H9 (cell line): ENCODE results near the gene XPC. TPM values are rescaled to one million over a fixed set of nuclear protein-coding genes. Genes with fewer than 3 reads are reported as not detected.

Experiments
- DNase-seq: peaks from one replicate; pipeline ENCODE4 v3.0.0-alpha.2; 2017
- H2AFZ ChIP-seq: one replicate; pipeline ENCODE4 v1.6.1; 2013; ENCODE audit warnings: mild to moderate bottlenecking, low read length, control low read depth, moderate library complexity
- H2AK5ac ChIP-seq: 2 replicates; pipeline ENCODE4 v1.6.1; 2013; ENCODE audit warnings: low read length, control low read depth, mixed read lengths; ENCODE audit not compliant: insufficient read length
- H2BK120ac ChIP-seq: one replicate; pipeline ENCODE4 v1.6.1; 2013; ENCODE audit warnings: low read depth, mild to moderate bottlenecking, low read length, control low read depth, inconsistent platforms; ENCODE audit not compliant: poor library complexity, severe bottlenecking
- H2BK12ac ChIP-seq: 2 replicates; pipeline ENCODE4 v1.6.1; 2013; ENCODE audit warnings: low read length, control low read depth, mixed read lengths, low read depth; ENCODE audit not compliant: insufficient read length
- H2BK15ac ChIP-seq: 2 replicates; pipeline ENCODE4 v1.6.1; 2013; ENCODE audit warnings: low read depth, low read length, control low read depth
- H2BK20ac ChIP-seq: one replicate; pipeline ENCODE4 v1.6.1; 2013; ENCODE audit warnings: low read depth, mild to moderate bottlenecking, low read length, control low read depth, inconsistent platforms; ENCODE audit not compliant: poor library complexity, severe bottlenecking
- H2BK5ac ChIP-seq: 2 replicates; pipeline ENCODE4 v1.6.1; 2013; ENCODE audit warnings: low read length, control low read depth, mixed read lengths; ENCODE audit not compliant: insufficient read length
- H3K14ac ChIP-seq: 2 replicates; pipeline ENCODE4 v1.6.1; 2013; ENCODE audit warnings: low read length, control low read depth; ENCODE audit not compliant: insufficient read depth
- H3K18ac ChIP-seq: 2 replicates; pipeline ENCODE4 v1.6.1; 2013; ENCODE audit warnings: low read depth, mild to moderate bottlenecking, mixed read lengths, low read length, control low read depth; ENCODE audit not compliant: insufficient read length
- H3K23ac ChIP-seq: 2 replicates; pipeline ENCODE4 v1.6.1; 2013; ENCODE audit warnings: low read length, control low read depth, mixed read lengths, low read depth; ENCODE audit not compliant: insufficient read length
- H3K23me2 ChIP-seq: 2 replicates; pipeline ENCODE4 v1.6.1; 2013; ENCODE audit warnings: low read depth, mild to moderate bottlenecking, mixed read lengths, low read length, control low read depth; ENCODE audit not compliant: insufficient read length, poor library complexity, severe bottlenecking
- H3K27ac ChIP-seq: 2 replicates; pipeline ENCODE4 v1.5.1; 2013; ENCODE audit warnings: low read length, control low read depth, mixed read lengths, low read depth; ENCODE audit not compliant: insufficient read length
- H3K27me3 ChIP-seq: 2 replicates; pipeline ENCODE4 v1.6.1; 2013; ENCODE audit warnings: low read length, control low read depth, inconsistent platforms; ENCODE audit not compliant: insufficient read depth
- H3K4ac ChIP-seq: 2 replicates; pipeline ENCODE4 v1.6.1; 2013; ENCODE audit warnings: low read depth, mild to moderate bottlenecking, control low read depth, inconsistent platforms, low read length, moderate library complexity
- H3K4me1 ChIP-seq: 2 replicates; pipeline ENCODE4 v1.6.1; 2013; ENCODE audit warnings: low read length, control low read depth, inconsistent platforms; ENCODE audit not compliant: insufficient read depth
- H3K4me2 ChIP-seq: 2 replicates; pipeline ENCODE4 v1.6.1; 2013; ENCODE audit warnings: low read length, control low read depth, mixed read lengths; ENCODE audit not compliant: insufficient read length, insufficient read depth
- H3K56ac ChIP-seq: 2 replicates; pipeline ENCODE4 v1.6.1; 2013; ENCODE audit warnings: low read depth, mild to moderate bottlenecking, mixed read lengths, low read length, control low read depth; ENCODE audit not compliant: insufficient read length
- H3K79me1 ChIP-seq: 2 replicates; pipeline ENCODE4 v1.6.1; 2013; ENCODE audit warnings: low read depth, mild to moderate bottlenecking, moderate library complexity, low read length, control low read depth, inconsistent platforms; ENCODE audit not compliant: insufficient read depth, poor library complexity, severe bottlenecking
- H3K79me2 ChIP-seq: 2 replicates; pipeline ENCODE4 v1.6.1; 2013; ENCODE audit warnings: low read length, control low read depth, inconsistent platforms; ENCODE audit not compliant: insufficient read depth
- H3K9ac ChIP-seq: 2 replicates; pipeline ENCODE4 v1.6.1; 2013; ENCODE audit warnings: low read length, control low read depth, mixed read lengths; ENCODE audit not compliant: insufficient read length; ENCODE audit errors: extremely low read depth
- H3K9me3 ChIP-seq: one replicate; pipeline ENCODE4 v1.6.1; 2013; ENCODE audit warnings: low read depth, low read length, inconsistent platforms; ENCODE audit not compliant: control insufficient read depth
- H3T11ph ChIP-seq: one replicate; pipeline ENCODE4 v1.6.1; 2013; ENCODE audit warnings: mild to moderate bottlenecking, low read length, control low read depth, inconsistent platforms
- H4K20me1 ChIP-seq: one replicate; pipeline ENCODE4 v1.6.1; 2013; ENCODE audit not compliant: control insufficient read depth, insufficient read length, insufficient read depth
- H4K5ac ChIP-seq: 2 replicates; pipeline ENCODE4 v1.6.1; 2013; ENCODE audit warnings: low read depth, mild to moderate bottlenecking, mixed read lengths, low read length, control low read depth; ENCODE audit not compliant: insufficient read length
- H4K8ac ChIP-seq: replicated peaks from 2 replicates; pipeline ENCODE4 v1.6.1; 2013; ENCODE audit warnings: low read length, control low read depth, mixed read lengths, low read depth; ENCODE audit not compliant: insufficient read length
- H4K91ac ChIP-seq: 2 replicates; pipeline ENCODE4 v1.6.1; 2013; ENCODE audit warnings: low read depth, mild to moderate bottlenecking, moderate library complexity, mixed read lengths, low read length, control low read depth; ENCODE audit not compliant: insufficient read length
- H3K27ac Mint-ChIP-seq, 3 experiments: 2 replicates in 2 of 3; 3 replicates in 1 of 3; pipeline ENCODE4 v1.8.0; 2020 to 2021; ENCODE audit warnings: mixed read lengths in 3 of 3, mild to moderate bottlenecking in 1 of 3, moderate library complexity in 1 of 3
- H3K27me3 Mint-ChIP-seq: 2 replicates; pipeline ENCODE4 v1.8.0; 2021; ENCODE audit warnings: low read depth, mild to moderate bottlenecking, moderate library complexity, mixed read lengths
- H3K36me3 Mint-ChIP-seq, 3 experiments: 2 replicates in 2 of 3; 3 replicates in 1 of 3; pipeline ENCODE4 v1.8.0; 2020 to 2021; ENCODE audit warnings: low read depth in 3 of 3, mixed read lengths in 3 of 3; ENCODE audit not compliant: insufficient read depth in 1 of 3
- H3K4me1 Mint-ChIP-seq, 2 experiments: 2 replicates each; pipeline ENCODE4 v1.8.0; 2020; ENCODE audit warnings: mixed read lengths in 2 of 2
- H3K4me3 Mint-ChIP-seq, 2 experiments: 2 replicates in 1 of 2; 3 replicates in 1 of 2; pipeline ENCODE4 v1.8.0; 2020 to 2021; ENCODE audit warnings: mild to moderate bottlenecking in 2 of 2, mixed read lengths in 2 of 2, moderate library complexity in 1 of 2
- H3K9me3 Mint-ChIP-seq, 2 experiments: 2 replicates in 1 of 2; 3 replicates in 1 of 2; pipeline ENCODE4 v1.8.0; 2020; ENCODE audit warnings: mild to moderate bottlenecking in 2 of 2, mixed read lengths in 2 of 2, moderate library complexity in 1 of 2
- CTCF ChIP-seq: fragments of 200-600 bp; sonication (generic); conservative IDR thresholded peaks from 3 replicates; pipeline ENCODE4 v1.8.0; 2021; ENCODE audit warnings: antibody characterized with exemption, mild to moderate bottlenecking
- WGBS: extraction: QIAGEN DNeasy Blood & Tissue Kit; methylation state at CpG from one replicate; pipeline ENCODE4 v1.1.7; 2013; ENCODE audit warnings: missing lambda C conversion rate, low lambda C conversion rate, mixed read lengths; ENCODE audit not compliant: insufficient read length; ENCODE audit errors: extremely low coverage; 5-methylcytosine and 5-hydroxymethylcytosine counted together
- total RNA-seq: library from RNA; stranded (reverse); gene quantifications from 2 replicates; pipeline ENCODE4 v1.2.1, GENCODE V29; 2021

Gene XPC
- total RNA-seq, 1 experiment from 2014 or later: 30.3 TPM

GRCh38 chr3:14214764-14215163, 36.4 kb upstream of the XPC start:
- H2BK120ac ChIP-seq: no peak overlapping the region
- WGBS: no CpG with 5 or more reads among the region's 4 CpGs
- H3K4me1 Mint-ChIP-seq: peaks cover 6 to 7% of the 10 kb centered on the region in 2 experiments; a peak in 3 of 4 replicates
- no peaks in the 10 kb centered on the region; the same call in 1 of the 2 replicates for H3K4me1 ChIP-seq
- H2BK15ac ChIP-seq: no peak overlapping the region
- no peak overlapping the region for H3K56ac ChIP-seq
- no peak overlapping the region for H3K14ac ChIP-seq
- H3K9me3 ChIP-seq: no peaks in the 10 kb centered on the region
- H2BK20ac ChIP-seq: no peak overlapping the region
- no peaks in the 10 kb centered on the region for H3K27me3 ChIP-seq
- peak overlapping the region in 1 of 3 experiments; percentile 75; a peak in 1 of 7 replicates for H3K27ac Mint-ChIP-seq
- H3T11ph ChIP-seq: no peak overlapping the region
- H4K20me1 ChIP-seq: no peaks in the 10 kb centered on the region
- H3K4ac ChIP-seq: no peak overlapping the region
- H4K5ac ChIP-seq: no peak overlapping the region
- H2AFZ ChIP-seq: no peak overlapping the region
- no peaks in the 10 kb centered on the region for H3K79me2 ChIP-seq
- H2BK12ac ChIP-seq: no peak overlapping the region
- peaks cover 4 to 7% of the 10 kb centered on the region in 2 experiments; a peak in 3 of 5 replicates for H3K9me3 Mint-ChIP-seq
- no peak for DNase-seq
- no peaks in the 10 kb centered on the region for H3K79me1 ChIP-seq
- H3K27me3 Mint-ChIP-seq: peaks cover 11% of the 10 kb centered on the region
- TF ChIP-seq CTCF: no peak
- H3K4me3 Mint-ChIP-seq: no peak overlapping the region
- H2AK5ac ChIP-seq: no peak overlapping the region
- H3K27ac ChIP-seq: no peak overlapping the region
- H3K23me2 ChIP-seq: peaks cover 4% of the 10 kb centered on the region
- H2BK5ac ChIP-seq: no peak overlapping the region
- H4K91ac ChIP-seq: no peak overlapping the region
- no peak overlapping the region for H4K8ac ChIP-seq
- no peak overlapping the region for H3K4me2 ChIP-seq
- no peaks in the 10 kb centered on the region; a peak in 1 of 7 replicates for H3K36me3 Mint-ChIP-seq
- no peak overlapping the region for H3K23ac ChIP-seq
- H3K9ac ChIP-seq: no peak overlapping the region
- H3K18ac ChIP-seq: no peak overlapping the region
